B cell (primary cell): ENCODE measurements around the gene KHK.

Experiments
- CTCF ChIP-seq: fragments of 200-600 bp; IDR thresholded peaks from one replicate; pipeline ENCODE4 v1.8.0; 2022; ENCODE audit warnings: antibody characterized with exemption, mild to moderate bottlenecking
- EZH2 ChIP-seq: IDR thresholded peaks from 2 replicates; pipeline ENCODE4 v1.6.1; 2012; ENCODE audit warnings: borderline replicate concordance, low read depth, mild to moderate bottlenecking, moderate library complexity, low read length; ENCODE audit not compliant: insufficient read depth, poor library complexity, severe bottlenecking

- TF ChIP-seq CTCF, result no peak
- TF ChIP-seq EZH2, result no peak
Observed at GRCh38 chr2:27050996-27051901, 35.3 kb upstream of the KHK start, which contains the start of gene AGBL5.
